Measurements from ENCODE around the gene ANO10.

The ANO10 gene

GRCh38 chr3:43640681-43641080 is 18.9 kb upstream of the ANO10 start:
- no peak overlapping the region for H3K4me3 Mint-ChIP-seq
- CTCF ChIA-PET = interaction anchor here (1.8 kb wide), 1 partner anchor 98 kb away, joined by 7 read pairs; no protein-coding TSS in a partner anchor
- H3K9me3 Mint-ChIP-seq = no peaks in the 10 kb centered on the region
- no peak overlapping the region for H3K27ac Mint-ChIP-seq
- DNase-seq = no peak
- H3K36me3 Mint-ChIP-seq = no peaks in the 10 kb centered on the region
- peaks cover 26% of the 10 kb centered on the region for H3K27me3 Mint-ChIP-seq
- peaks cover 9% of the 10 kb centered on the region for H3K4me1 Mint-ChIP-seq

DNA sequence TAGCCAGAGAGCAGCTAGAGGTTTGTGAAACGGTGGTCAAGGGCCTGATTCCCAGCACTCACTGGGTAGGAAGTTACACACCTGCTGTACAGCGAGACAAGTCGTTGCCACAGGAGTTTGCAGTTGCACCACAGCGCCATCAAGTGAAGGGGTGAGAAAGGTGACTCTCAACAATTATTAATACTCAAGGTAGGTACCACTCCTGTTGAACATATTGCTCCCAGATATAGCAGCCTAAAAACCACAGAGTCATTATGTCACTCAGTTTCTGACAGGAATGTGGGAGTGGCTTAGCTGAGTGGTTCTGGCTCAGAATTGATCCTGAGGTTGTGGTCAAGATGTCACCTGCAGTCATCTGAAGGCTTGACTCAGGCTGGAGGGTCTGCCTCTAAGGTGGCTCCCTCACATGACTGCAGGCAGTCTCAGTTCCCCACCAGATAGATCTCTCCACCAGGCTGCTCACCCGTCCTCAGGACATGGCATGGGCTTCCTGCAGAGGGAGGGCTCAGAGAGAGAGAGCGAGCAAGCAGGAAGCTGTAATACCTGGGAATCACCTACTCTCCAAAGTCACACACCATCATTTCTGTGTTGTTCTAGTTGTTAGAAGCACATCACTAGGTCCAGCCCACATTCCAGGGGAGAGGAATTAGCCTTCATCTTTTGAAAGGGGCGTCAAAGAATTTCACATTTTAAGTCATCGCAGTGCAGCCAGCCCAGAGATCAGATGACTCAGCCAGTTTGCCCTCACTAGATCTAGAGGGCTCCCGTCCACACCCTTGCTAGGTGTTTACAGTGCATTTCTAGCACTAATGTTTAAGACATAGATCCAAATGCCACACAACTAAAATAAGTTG is 17.0 kb upstream of the ANO10 start:
- H3K9me3 Mint-ChIP-seq = no peaks in the 10 kb centered on the region
- peaks cover 28% of the 10 kb centered on the region for H3K27me3 Mint-ChIP-seq
- H3K27ac Mint-ChIP-seq = no peak overlapping the region
- H3K36me3 Mint-ChIP-seq = no peaks in the 10 kb centered on the region
- H3K4me3 Mint-ChIP-seq = no peak overlapping the region
- H3K4me1 Mint-ChIP-seq = peaks cover 9% of the 10 kb centered on the region
- CTCF ChIA-PET = interaction anchor here (1.1 to 2.0 kb wide), 5 partner anchors 20 to 677 kb away, joined by 3 to 10 read pairs (median 4); no protein-coding TSS in a partner anchor
- peak; percentile 76 for DNase-seq

- Mint-ChIP-seq H3K27me3 (peaks cover 28% of the 10 kb centered on the region), H3K4me1 (peaks cover 9% of the 10 kb centered on the region), H3K36me3 (no peaks in the 10 kb centered on the region), H3K4me3 (no peak overlapping the region), H3K9me3 (no peaks in the 10 kb centered on the region), H3K27ac (no peak overlapping the region)
- CTCF ChIA-PET = interaction anchor here (1.6 to 2.0 kb wide), 2 partner anchors 91 to 676 kb away, joined by 4 to 10 read pairs; no protein-coding TSS in a partner anchor
- DNase-seq = no peak
These were observed 15.9 kb upstream of the ANO10 start for GRCh38 chr3:43637702-43638101.

GRCh38 chr3:43632986-43633385 is 11.2 kb upstream of the ANO10 start:
- Mint-ChIP-seq H3K27me3 (peaks cover 35% of the 10 kb centered on the region), H3K4me1 (peaks cover 20% of the 10 kb centered on the region), H3K9me3 (peaks cover 13% of the 10 kb centered on the region), H3K27ac (no peak overlapping the region), H3K4me3 (no peak overlapping the region), H3K36me3 (peaks cover 14% of the 10 kb centered on the region)
- CTCF ChIA-PET = interaction anchor here (1.2 kb wide), 1 partner anchor 87 kb away, joined by 3 read pairs; no protein-coding TSS in a partner anchor
- DNase-seq = no peak

DNA sequence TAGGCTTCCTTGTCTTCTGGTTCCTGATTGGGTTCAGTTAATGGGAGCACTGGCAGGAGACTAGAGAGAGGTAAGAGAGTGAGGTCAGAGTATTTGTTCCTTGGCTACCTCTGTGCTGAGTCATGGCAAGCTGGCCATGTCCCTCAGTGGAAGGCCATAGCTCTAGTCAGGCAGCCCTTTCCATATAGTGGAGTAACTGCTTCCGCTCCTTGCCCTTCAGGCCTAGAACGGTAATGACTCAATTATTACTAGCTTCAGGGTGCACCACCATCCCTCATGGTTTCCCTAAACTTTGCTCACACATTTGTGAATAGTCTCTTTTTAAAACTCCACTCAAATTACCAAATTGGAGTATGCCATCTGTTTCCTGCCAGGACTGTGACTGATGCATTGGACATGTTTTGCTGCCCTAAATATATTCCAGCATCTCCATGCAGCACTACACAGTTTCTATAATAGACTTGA is 10.5 kb upstream of the ANO10 start:
- DNase-seq = no peak
- Mint-ChIP-seq H3K27ac (no peak overlapping the region), H3K4me1 (peaks cover 26% of the 10 kb centered on the region), H3K4me3 (no peak overlapping the region), H3K36me3 (peaks cover 14% of the 10 kb centered on the region), H3K9me3 (peaks cover 13% of the 10 kb centered on the region), H3K27me3 (peaks cover 35% of the 10 kb centered on the region)
- CTCF ChIA-PET = no interaction called here

DNA sequence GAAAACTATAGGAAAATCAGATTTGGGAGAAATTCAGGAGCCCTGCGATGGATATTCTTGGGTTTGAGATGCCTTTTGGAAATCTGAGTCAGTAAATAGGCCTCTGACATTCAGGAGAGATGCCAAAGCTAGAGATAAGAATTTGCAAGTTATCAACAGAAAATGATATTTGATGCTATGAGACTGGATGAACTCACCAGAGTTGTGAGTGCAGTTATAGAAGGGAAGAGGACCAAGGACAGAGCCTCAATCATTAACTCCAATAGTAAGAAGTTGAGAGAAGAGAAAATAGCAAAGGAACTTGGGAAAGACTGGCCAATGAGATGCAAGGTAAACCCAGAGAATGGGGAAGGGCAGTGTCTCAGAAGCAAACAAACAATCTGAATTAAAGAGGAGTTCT is 7.9 kb upstream of the ANO10 start:
- DNase-seq = no peak
- Mint-ChIP-seq H3K4me1 (peaks cover 41% of the 10 kb centered on the region), H3K36me3 (peaks cover 14% of the 10 kb centered on the region), H3K9me3 (peaks cover 13% of the 10 kb centered on the region), H3K27me3 (peaks cover 36% of the 10 kb centered on the region), H3K27ac (no peak overlapping the region), H3K4me3 (no peak overlapping the region)
- CTCF ChIA-PET = no interaction called here

DNA sequence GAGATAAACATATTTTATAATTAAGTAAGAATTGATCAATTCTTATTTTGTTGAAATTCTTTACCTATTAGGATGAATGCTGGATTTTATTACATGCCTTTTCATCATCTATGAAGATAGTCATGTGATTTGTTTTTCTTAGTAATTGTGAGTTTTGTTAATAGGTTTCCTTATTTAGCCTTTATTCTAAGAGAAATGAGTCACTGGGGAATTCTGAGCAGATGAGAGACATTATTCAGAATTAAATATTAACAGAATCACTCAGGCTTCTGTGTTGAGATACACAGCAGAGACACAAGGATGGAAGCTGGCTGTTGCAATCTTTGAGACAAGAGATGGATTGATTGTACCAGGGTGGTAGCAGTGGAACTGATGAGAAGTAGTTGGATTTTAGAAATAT is 7.4 kb upstream of the ANO10 start:
- no peak overlapping the region for H3K27ac Mint-ChIP-seq
- peaks cover 13% of the 10 kb centered on the region for H3K9me3 Mint-ChIP-seq
- H3K4me3 Mint-ChIP-seq = no peak overlapping the region
- peaks cover 34% of the 10 kb centered on the region for H3K27me3 Mint-ChIP-seq
- H3K4me1 Mint-ChIP-seq = peaks cover 41% of the 10 kb centered on the region
- CTCF ChIA-PET = no interaction called here
- peaks cover 16% of the 10 kb centered on the region for H3K36me3 Mint-ChIP-seq
- no peak for DNase-seq

DNA sequence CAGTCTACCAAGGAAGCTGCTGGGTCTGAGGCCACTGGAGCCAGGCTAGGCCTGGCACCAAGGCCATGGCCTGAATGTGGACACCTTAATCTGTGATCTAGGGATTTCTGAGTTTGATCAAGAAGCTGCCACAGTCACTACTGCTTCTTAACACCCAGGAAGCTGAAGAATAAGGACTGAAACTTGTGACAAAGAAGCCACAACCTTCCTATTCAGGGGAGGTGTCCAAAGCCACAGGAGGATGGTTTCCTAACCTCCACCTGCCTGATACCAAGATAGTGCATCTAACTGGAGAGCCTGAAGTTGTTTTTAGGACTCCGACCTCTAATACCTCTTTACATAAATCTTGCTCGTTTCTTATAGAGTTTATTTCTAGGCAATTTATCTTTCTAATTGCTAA is 5.5 kb upstream of the ANO10 start:
- Mint-ChIP-seq H3K4me3 (no peak overlapping the region), H3K4me1 (peaks cover 54% of the 10 kb centered on the region), H3K27me3 (peaks cover 34% of the 10 kb centered on the region), H3K9me3 (peaks cover 13% of the 10 kb centered on the region), H3K36me3 (peaks cover 16% of the 10 kb centered on the region), H3K27ac (peak overlapping the region; percentile 79)
- peak; percentile 44 for DNase-seq
- CTCF ChIA-PET = no interaction called here

GRCh38 chr3:43624619-43625305 is 3.0 kb upstream of the ANO10 start:
- CTCF ChIA-PET = no interaction called here
- DNase-seq = no peak
- no peak overlapping the region for H3K27ac Mint-ChIP-seq
- no peak overlapping the region for H3K4me3 Mint-ChIP-seq
- peaks cover 59% of the 10 kb centered on the region for H3K4me1 Mint-ChIP-seq
- H3K9me3 Mint-ChIP-seq = peaks cover 11% of the 10 kb centered on the region
- H3K27me3 Mint-ChIP-seq = peaks cover 27% of the 10 kb centered on the region
- peaks cover 15% of the 10 kb centered on the region for H3K36me3 Mint-ChIP-seq

GRCh38 chr3:43620831-43621655 is 768 bp downstream of the ANO10 start:
- Mint-ChIP-seq H3K27ac (peak overlapping the region; percentile 62), H3K27me3 (peaks cover 22% of the 10 kb centered on the region)

GRCh38 chr3:43619588-43619987 is 2.2 kb downstream of the ANO10 start:
- Mint-ChIP-seq H3K27me3 (peaks cover 11% of the 10 kb centered on the region), H3K9me3 (no peaks in the 10 kb centered on the region), H3K4me3 (no peak overlapping the region), H3K4me1 (peaks cover 25% of the 10 kb centered on the region), H3K36me3 (peaks cover 1% of the 10 kb centered on the region), H3K27ac (no peak overlapping the region)
- no peak for DNase-seq
- CTCF ChIA-PET = interaction anchor here (1.2 kb wide), 1 partner anchor 20 kb away, joined by 4 read pairs; no protein-coding TSS in a partner anchor

More at GRCh38 chr3:43620831-43621655, 768 bp downstream of the ANO10 start:
- DNase-seq = no peak
- H3K4me1 Mint-ChIP-seq = peaks cover 31% of the 10 kb centered on the region
- CTCF ChIA-PET = no interaction called here
- H3K4me3 Mint-ChIP-seq = peak overlapping the region; percentile 88
- H3K9me3 Mint-ChIP-seq = no peaks in the 10 kb centered on the region
- H3K36me3 Mint-ChIP-seq = peaks cover 1% of the 10 kb centered on the region

- CTCF ChIA-PET = no interaction called here
These were observed 3.7 kb downstream of the ANO10 start for GRCh38 chr3:43618142-43618541.

DNA sequence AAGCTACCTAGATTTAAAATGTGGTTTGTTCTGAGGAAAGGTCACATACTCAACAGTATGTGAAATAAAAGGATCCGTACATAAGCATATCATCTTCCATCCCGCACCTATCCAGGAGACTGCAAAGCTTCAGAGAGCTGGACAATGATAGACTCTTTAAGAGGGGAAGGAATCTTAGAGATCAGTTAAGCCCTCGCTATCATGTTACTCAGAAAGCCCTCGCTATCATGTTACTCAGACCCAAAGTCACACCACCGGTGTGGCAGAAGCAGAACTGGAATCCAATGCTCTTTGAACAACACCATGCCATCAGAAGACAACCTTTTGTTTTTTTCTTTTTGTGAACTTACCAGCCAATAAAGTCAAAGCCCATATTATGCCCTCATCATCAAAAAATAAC is 5.8 kb downstream of the ANO10 start:
- Mint-ChIP-seq H3K4me1 (peaks cover 4% of the 10 kb centered on the region), H3K27ac (no peak overlapping the region), H3K36me3 (no peaks in the 10 kb centered on the region), H3K27me3 (peaks cover 2% of the 10 kb centered on the region), H3K4me3 (no peak overlapping the region), H3K9me3 (no peaks in the 10 kb centered on the region)
- CTCF ChIA-PET = no interaction called here
- DNase-seq = no peak

More at GRCh38 chr3:43618142-43618541, 3.7 kb downstream of the ANO10 start:
- Mint-ChIP-seq H3K36me3 (no peaks in the 10 kb centered on the region), H3K4me3 (no peak overlapping the region), H3K4me1 (peaks cover 18% of the 10 kb centered on the region), H3K27ac (no peak overlapping the region), H3K9me3 (no peaks in the 10 kb centered on the region), H3K27me3 (peaks cover 11% of the 10 kb centered on the region)
- DNase-seq = no peak

DNA sequence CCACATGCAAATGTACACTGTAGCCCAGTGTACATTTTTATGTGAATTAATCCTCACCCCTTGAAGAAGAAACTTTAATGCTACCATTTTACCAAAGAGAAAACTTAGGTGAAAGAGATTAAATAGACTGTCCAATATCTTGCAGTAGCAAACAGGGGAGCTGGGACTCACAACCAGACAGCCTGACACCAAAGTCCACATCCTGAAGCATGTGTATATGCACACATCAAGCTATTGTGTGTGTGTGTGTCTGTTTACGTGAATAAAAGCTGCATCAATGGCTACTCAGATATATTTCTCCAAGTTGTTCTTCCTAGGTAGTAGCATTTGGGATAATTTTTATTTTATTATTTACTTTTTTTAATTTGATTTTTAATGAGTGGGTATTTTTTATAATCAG is 6.7 kb downstream of the ANO10 start:
- Mint-ChIP-seq H3K4me3 (no peak overlapping the region), H3K27me3 (no peaks in the 10 kb centered on the region), H3K9me3 (no peaks in the 10 kb centered on the region), H3K4me1 (no peaks in the 10 kb centered on the region), H3K27ac (no peak overlapping the region), H3K36me3 (no peaks in the 10 kb centered on the region)
- CTCF ChIA-PET = no interaction called here
- DNase-seq = no peak
